ENCODE results near the gene PTCD2.

PTCD2 gene

GRCh38 chr5:72415616-72416325 lies 95.6 kb downstream of the PTCD2 start:
- no peaks in the 10 kb centered on the region for H4K20me1 ChIP-seq (ENCODE audit: insufficient read depth, low read length)
- no peaks in the 10 kb centered on the region for H3K79me2 ChIP-seq (ENCODE audit: insufficient read depth, low read length)
- H3K4me2 ChIP-seq (ENCODE audit: low read length) = no peak overlapping the region
- H3K9me3 ChIP-seq (ENCODE audit: low read length) = no peaks in the 10 kb centered on the region
- H2AFZ ChIP-seq (ENCODE audit: low read length) = no peak overlapping the region
- H3K9ac ChIP-seq (ENCODE audit: low read length) = no peak overlapping the region
- no peaks in the 10 kb centered on the region for H3F3A ChIP-seq (ENCODE audit: insufficient read depth, low read length)
- H3K9me2 ChIP-seq (ENCODE audit: low read depth, low read length) = no peaks in the 10 kb centered on the region
- H3K4me3 ChIP-seq (ENCODE audit: low read depth, low read length, poor library complexity, severe bottlenecking) = no peak overlapping the region
- H3K27ac ChIP-seq (ENCODE audit: low read depth, low read length, poor library complexity, severe bottlenecking) = no peak overlapping the region
- TF ChIP-seq CTCF (IDR thresholded peaks at IDR 0.05; ENCODE audit: low read length) (no peak), EZH2 (IDR thresholded peaks at IDR 0.05; ENCODE audit: borderline replicate concordance, low read length) (no peak)
- no peaks in the 10 kb centered on the region for H3K4me1 ChIP-seq (ENCODE audit: insufficient read depth, low read length, severe bottlenecking)
- H3K36me3 ChIP-seq (ENCODE audit: insufficient read depth, low read length) = no peaks in the 10 kb centered on the region
- H3K27me3 ChIP-seq (ENCODE audit: insufficient read depth, low read length) = no peaks in the 10 kb centered on the region

- H3K27me3 ChIP-seq (ENCODE audit: insufficient read depth, low read length) = no peaks in the 10 kb centered on the region
Measured at GRCh38 chr5:72417333-72418062, 97.3 kb downstream of the PTCD2 start.

More at GRCh38 chr5:72417333-72418062, 97.3 kb downstream of the PTCD2 start:
- Histone ChIP-seq H3K9me2 (ENCODE audit: low read depth, low read length) (no peaks in the 10 kb centered on the region), H2AFZ (ENCODE audit: low read length) (no peak overlapping the region), H3K9me3 (ENCODE audit: low read length) (no peaks in the 10 kb centered on the region), H3F3A (ENCODE audit: insufficient read depth, low read length) (no peaks in the 10 kb centered on the region), H3K9ac (ENCODE audit: low read length) (no peak overlapping the region), H3K27ac (ENCODE audit: low read depth, low read length, poor library complexity, severe bottlenecking) (no peak overlapping the region), H4K20me1 (ENCODE audit: insufficient read depth, low read length) (no peaks in the 10 kb centered on the region), H3K36me3 (ENCODE audit: insufficient read depth, low read length) (no peaks in the 10 kb centered on the region), H3K4me1 (ENCODE audit: insufficient read depth, low read length, severe bottlenecking) (no peaks in the 10 kb centered on the region), H3K4me2 (ENCODE audit: low read length) (no peak overlapping the region), H3K4me3 (ENCODE audit: low read depth, low read length, poor library complexity, severe bottlenecking) (no peak overlapping the region), H3K79me2 (ENCODE audit: insufficient read depth, low read length) (no peaks in the 10 kb centered on the region)
- no peak for TF ChIP-seq EZH2 (IDR thresholded peaks at IDR 0.05; ENCODE audit: borderline replicate concordance, low read length)
- TF ChIP-seq CTCF (IDR thresholded peaks at IDR 0.05; ENCODE audit: low read length) = no peak

Measured in OCI-LY1 (cell line).